NB4 (cell line): ENCODE results near the gene LANCL2.

Source experiments
- DNase-seq: peaks from one replicate; pipeline ENCODE4 v3.0.0; 2010; ENCODE audit warnings: low read depth
- H3K4me3 ChIP-seq: one replicate; pipeline ENCODE4 v1.5.1; 2011; ENCODE audit warnings: mild to moderate bottlenecking, low read depth, low read length, moderate library complexity
- CTCF ChIP-seq: IDR thresholded peaks from one replicate; pipeline ENCODE4 v1.5.1; 2012; ENCODE audit warnings: low read depth, low read length
- MAX ChIP-seq: IDR thresholded peaks from 2 replicates; pipeline ENCODE4 v1.6.1; 2011; ENCODE audit warnings: low read depth, low read length
- MYC ChIP-seq: IDR thresholded peaks from 2 replicates; pipeline ENCODE4 v1.6.1; 2011; ENCODE audit warnings: low read depth, low read length
- POLR2A ChIP-seq: IDR thresholded peaks from 2 replicates; pipeline ENCODE4 v1.6.1; 2011; ENCODE audit warnings: mild to moderate bottlenecking; ENCODE audit not compliant: insufficient read length; ENCODE audit errors: extremely low read depth

The LANCL2 gene

GRCh38 chr7:55343860-55344606, 21.1 kb upstream of the LANCL2 start:
- no peak for DNase-seq
- TF ChIP-seq CTCF (no peak), POLR2A (no peak)
- H3K4me3 ChIP-seq = no peak overlapping the region

GRCh38 chr7:55344840-55345239, 20.3 kb upstream of the LANCL2 start:
- no peak for DNase-seq
- H3K4me3 ChIP-seq = no peak overlapping the region
- no peak for TF ChIP-seq POLR2A

GRCh38 chr7:55345292-55345691, 19.8 kb upstream of the LANCL2 start:
- no peak overlapping the region for H3K4me3 ChIP-seq
- no peak for DNase-seq
- TF ChIP-seq CTCF (no peak), MYC (no peak), POLR2A (no peak)

- no peak overlapping the region for H3K4me3 ChIP-seq
- no peak for TF ChIP-seq MAX
- no peak for TF ChIP-seq CTCF
- TF ChIP-seq MYC = no peak
- no peak for TF ChIP-seq POLR2A
- DNase-seq = no peak
Observed at GRCh38 chr7:55348502-55348901, 16.6 kb upstream of the LANCL2 start.

- TF ChIP-seq POLR2A = no peak
- no peak for TF ChIP-seq MAX
- no peak for TF ChIP-seq MYC
- TF ChIP-seq CTCF = no peak
- no peak for DNase-seq
- H3K4me3 ChIP-seq = no peak overlapping the region
Observed at GRCh38 chr7:55349121-55349520, 16.0 kb upstream of the LANCL2 start.

- DNase-seq = no peak
- TF ChIP-seq MYC (no peak), CTCF (no peak), POLR2A (no peak), MAX (no peak)
- H3K4me3 ChIP-seq = no peak overlapping the region
Observed at GRCh38 chr7:55350281-55350680, 14.9 kb upstream of the LANCL2 start.
